Activated effector memory CD4-positive, alpha-beta T cell treated with anti-CD3 and anti-CD28 coated beads, Interleukin-2, amount 50 U/mL, for 16 hours (primary cell): Measurements from ENCODE around the gene KLF7.

Experiments
- DNase-seq: peaks from one replicate; pipeline ENCODE4 v3.0.0-alpha.2; 2020

Gene KLF7

GRCh38 chr2:207088839-207089238, 76.9 kb downstream of the KLF7 start:
- no peak for DNase-seq

- DNase-seq: no peak
These were observed 77.5 kb downstream of the KLF7 start for GRCh38 chr2:207088276-207088675.

GRCh38 chr2:207087046-207087902, 78.5 kb downstream of the KLF7 start:
- DNase-seq: no peak

- DNase-seq: no peak
These were observed 79.6 kb downstream of the KLF7 start for GRCh38 chr2:207086136-207086535.

GRCh38 chr2:207085110-207085509, 80.6 kb downstream of the KLF7 start:
- no peak for DNase-seq

- DNase-seq: no peak
These were observed 82.2 kb downstream of the KLF7 start for GRCh38 chr2:207083361-207084110.

GRCh38 chr2:207082619-207083018, 83.1 kb downstream of the KLF7 start:
- DNase-seq: no peak

- no peak for DNase-seq
These were observed 87.5 kb downstream of the KLF7 start for GRCh38 chr2:207078186-207078798.

GRCh38 chr2:207077266-207077665, 88.5 kb downstream of the KLF7 start:
- DNase-seq: no peak

GRCh38 chr2:207075456-207075855, 90.3 kb downstream of the KLF7 start:
- no peak for DNase-seq

GRCh38 chr2:207073801-207074678, 91.7 kb downstream of the KLF7 start:
- peak; percentile 70 for DNase-seq

- DNase-seq: no peak
These were observed 92.3 kb downstream of the KLF7 start for GRCh38 chr2:207073412-207073800.

- DNase-seq: no peak
These were observed 93.2 kb downstream of the KLF7 start for GRCh38 chr2:207072571-207072970.

GRCh38 chr2:207071820-207072219, 93.9 kb downstream of the KLF7 start:
- no peak for DNase-seq

GRCh38 chr2:207067473-207067872, 98.3 kb downstream of the KLF7 start:
- DNase-seq: no peak

- no peak for DNase-seq
These were observed 98.8 kb downstream of the KLF7 start for GRCh38 chr2:207066791-207067460.

- DNase-seq: no peak
These were observed 99.6 kb downstream of the KLF7 start for GRCh38 chr2:207066166-207066565.

- DNase-seq: no peak
These were observed 101.5 kb downstream of the KLF7 start for GRCh38 chr2:207064128-207064690.

GRCh38 chr2:207061181-207061580, 104.6 kb downstream of the KLF7 start:
- no peak for DNase-seq

- no peak for DNase-seq
These were observed 110.5 kb downstream of the KLF7 start for GRCh38 chr2:207055257-207055656.

- DNase-seq: no peak
These were observed 111.2 kb downstream of the KLF7 start for GRCh38 chr2:207054521-207054920.
